GM12874 (cell line): ENCODE measurements around the gene ST3GAL6.

ENCODE experiments used
- CTCF ChIP-seq: IDR thresholded peaks from 2 replicates; pipeline ENCODE4 v1.5.1; 2011; ENCODE audit warnings: low read depth, mild to moderate bottlenecking, control low read depth, low read length, moderate library complexity; ENCODE audit not compliant: insufficient read depth

The ST3GAL6 gene

DNA sequence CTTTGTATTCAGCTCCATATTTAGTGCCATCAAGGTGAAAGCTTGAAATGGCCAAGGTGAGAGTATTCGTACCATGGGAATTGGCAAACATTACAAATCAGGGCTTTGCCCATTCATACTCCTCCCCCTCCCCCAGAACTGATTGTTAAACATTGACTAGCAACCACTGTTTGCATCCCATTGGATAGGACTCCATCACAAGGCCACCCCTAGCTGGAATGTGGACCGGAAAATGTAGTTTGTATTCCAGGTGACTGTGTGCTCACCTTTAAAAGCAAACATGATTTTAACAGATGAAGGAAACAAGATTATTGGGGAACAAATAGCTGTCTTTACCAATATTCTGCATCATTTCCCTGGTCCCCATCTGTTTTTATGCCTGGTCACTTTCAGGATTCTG, 14.1 kb downstream of the ST3GAL6 start:
- TF ChIP-seq CTCF = no peak

DNA sequence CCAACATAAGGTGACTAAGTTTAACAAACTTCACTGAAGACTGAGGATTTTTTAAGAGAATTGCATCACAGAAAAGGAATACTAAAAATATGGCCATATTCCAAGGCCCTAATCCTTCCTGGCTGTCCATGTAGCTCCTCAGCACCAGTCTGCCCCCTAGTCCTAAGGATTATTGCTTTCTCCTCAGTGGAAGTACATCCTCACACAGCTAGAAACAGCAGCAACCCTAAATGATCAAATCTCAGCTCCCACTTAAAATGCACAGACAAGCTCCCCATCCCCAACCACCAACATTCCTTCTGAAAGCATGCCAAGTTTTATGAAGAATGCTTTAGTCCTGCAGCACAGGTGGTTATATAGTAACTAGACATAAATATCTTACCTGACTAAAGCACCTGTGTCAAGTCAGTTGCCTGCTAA, 14.7 kb downstream of the ST3GAL6 start:
- no peak for TF ChIP-seq CTCF

DNA sequence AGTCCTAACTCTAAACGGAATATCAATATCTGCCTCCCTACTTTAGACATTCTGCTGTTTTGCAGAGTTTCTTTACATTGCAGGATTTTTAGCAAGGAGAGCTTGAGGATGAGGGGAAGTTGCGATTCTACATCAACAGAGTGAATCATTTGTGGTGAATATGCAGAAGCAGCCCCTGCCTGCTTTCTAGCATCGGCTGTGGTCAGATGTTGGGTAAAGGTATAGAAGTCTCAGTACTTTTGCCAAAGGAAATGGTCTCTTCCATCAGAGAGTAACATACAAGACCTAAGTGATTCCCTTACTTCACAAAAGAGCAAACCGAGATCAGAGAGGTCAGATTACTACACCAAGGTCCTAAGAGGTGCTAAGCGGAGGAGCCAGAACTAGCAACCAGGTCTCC, 15.2 kb downstream of the ST3GAL6 start:
- no peak for TF ChIP-seq CTCF

- TF ChIP-seq CTCF = no peak
These were observed 15.8 kb downstream of the ST3GAL6 start for GRCh38 chr3:98778852-98779413.

DNA sequence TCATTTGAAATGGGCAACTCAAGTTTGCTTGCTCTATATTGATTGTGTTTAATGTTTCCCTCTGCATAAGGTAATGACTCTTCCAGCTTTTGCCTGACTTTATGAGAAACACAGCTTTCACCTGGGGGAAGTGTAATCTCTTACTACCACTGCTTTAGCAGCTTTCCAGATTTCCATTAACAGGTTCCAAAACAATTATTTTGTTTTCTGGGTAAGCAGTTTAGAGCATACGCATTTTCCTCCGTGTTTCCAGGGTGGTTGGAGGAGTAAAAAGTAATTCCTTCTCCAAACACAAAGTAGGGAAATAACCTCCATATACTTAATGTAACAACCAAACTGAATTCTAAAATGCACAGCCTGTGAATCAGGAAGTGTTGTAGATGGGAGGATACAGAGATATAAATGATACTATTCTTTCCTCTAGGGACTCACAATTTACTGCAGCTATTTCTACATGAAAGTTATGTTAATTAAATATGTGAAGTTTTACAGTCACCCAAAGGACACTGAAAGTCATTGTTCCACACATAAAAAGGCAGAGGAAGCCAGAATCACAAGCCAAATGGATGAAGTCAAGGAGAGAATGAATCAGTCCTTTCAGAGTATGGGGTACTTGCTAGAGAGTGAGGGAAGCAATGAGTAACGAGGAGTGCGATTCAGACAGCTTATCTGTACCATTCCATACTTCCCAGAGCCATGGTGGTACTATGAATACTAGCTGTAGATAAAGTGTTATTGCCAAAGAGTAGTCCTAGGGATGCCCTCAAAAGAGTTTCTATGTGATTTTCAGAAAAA, 16.6 kb downstream of the ST3GAL6 start:
- TF ChIP-seq CTCF = no peak

- TF ChIP-seq CTCF = no peak
These were observed 17.2 kb downstream of the ST3GAL6 start for GRCh38 chr3:98780343-98780742.

GRCh38 chr3:98782824-98783500, 19.8 kb downstream of the ST3GAL6 start:
- no peak for TF ChIP-seq CTCF
